OCI-LY1 (cell line): ENCODE data around the gene UBE2D3.

Experiments used
- H2AFZ ChIP-seq: fragments of 200-600 bp; sonication (generic), shearing (Covaris generic); 2 replicates; pipeline ENCODE4 v1.6.0; 2014; ENCODE audit warnings: antibody characterized with exemption, mild to moderate bottlenecking, low read length
- H3F3A ChIP-seq: fragments of 200-600 bp; sonication (generic), shearing (Covaris generic); 2 replicates; pipeline ENCODE4 v1.6.0; 2014; ENCODE audit warnings: mild to moderate bottlenecking, antibody characterized with exemption, low read length, moderate library complexity; ENCODE audit not compliant: insufficient read depth
- H3K27ac ChIP-seq: fragments of 200-600 bp; sonication (generic); 2 replicates; pipeline ENCODE4 v1.5.1; 2014; ENCODE audit warnings: low read length, mixed run types, mild to moderate bottlenecking, low read depth; ENCODE audit not compliant: poor library complexity, severe bottlenecking
- H3K27me3 ChIP-seq: fragments of 200-600 bp; sonication (generic); 2 replicates; pipeline ENCODE4 v1.6.0; 2014; ENCODE audit warnings: antibody characterized with exemption, mild to moderate bottlenecking, low read length, moderate library complexity; ENCODE audit not compliant: insufficient read depth
- H3K36me3 ChIP-seq: fragments of 200-600 bp; sonication (generic); 2 replicates; pipeline ENCODE4 v1.6.1; 2014; ENCODE audit warnings: mild to moderate bottlenecking, antibody characterized with exemption, low read length, moderate library complexity, mixed read lengths; ENCODE audit not compliant: insufficient read depth
- H3K4me1 ChIP-seq: fragments of 200-600 bp; sonication (generic); 2 replicates; pipeline ENCODE4 v1.5.1; 2014; ENCODE audit warnings: mild to moderate bottlenecking, low read length, moderate library complexity; ENCODE audit not compliant: insufficient read depth, severe bottlenecking
- H3K4me2 ChIP-seq: fragments of 200-600 bp; sonication (generic), shearing (Covaris generic); 2 replicates; pipeline ENCODE4 v1.6.1; 2014; ENCODE audit warnings: low read length
- H3K4me3 ChIP-seq: fragments of 200-600 bp; sonication (generic); 2 replicates; pipeline ENCODE4 v1.5.1; 2014; ENCODE audit warnings: low read length, low read depth, mild to moderate bottlenecking, mixed read lengths; ENCODE audit not compliant: poor library complexity, severe bottlenecking
- H3K79me2 ChIP-seq: fragments of 200-600 bp; shearing (Covaris generic); 2 replicates; pipeline ENCODE4 v1.6.1; 2016; ENCODE audit warnings: mixed run types, low read length, mixed read lengths; ENCODE audit not compliant: insufficient read depth
- H3K9ac ChIP-seq: fragments of 200-600 bp; sonication (generic), shearing (Covaris generic); 2 replicates; pipeline ENCODE4 v1.6.1; 2014; ENCODE audit warnings: mild to moderate bottlenecking, low read length, mixed read lengths
- H3K9me2 ChIP-seq: fragments of 200-600 bp; sonication (generic), shearing (Covaris generic); 2 replicates; pipeline ENCODE4 v1.6.1; 2014; ENCODE audit warnings: low read depth, mild to moderate bottlenecking, low read length, mixed read lengths
- H3K9me3 ChIP-seq: fragments of 200-600 bp; shearing (Covaris generic); 2 replicates; pipeline ENCODE4 v1.6.1; 2014; ENCODE audit warnings: low read length, mixed read lengths
- H4K20me1 ChIP-seq: fragments of 200-600 bp; sonication (generic), shearing (Covaris generic); 2 replicates; pipeline ENCODE4 v1.6.0; 2016; ENCODE audit warnings: mild to moderate bottlenecking, low read length; ENCODE audit not compliant: insufficient read depth
- EZH2 ChIP-seq: fragments of 200-600 bp; sonication (generic), shearing (Covaris generic); IDR thresholded peaks from 2 replicates; pipeline ENCODE4 v1.8.0; 2017; ENCODE audit warnings: borderline replicate concordance, mixed run types, mild to moderate bottlenecking, antibody characterized with exemption, low read length, moderate library complexity, mixed read lengths
- TF ChIP-seq, protein P1 (sequence below): fragments of 200-600 bp; sonication (generic), shearing (Covaris generic); IDR thresholded peaks from 2 replicates; pipeline ENCODE4 v1.5.1; 2017; ENCODE audit warnings: mild to moderate bottlenecking, antibody characterized with exemption, low read length, moderate library complexity, mixed read lengths

UBE2D3 gene

DNA sequence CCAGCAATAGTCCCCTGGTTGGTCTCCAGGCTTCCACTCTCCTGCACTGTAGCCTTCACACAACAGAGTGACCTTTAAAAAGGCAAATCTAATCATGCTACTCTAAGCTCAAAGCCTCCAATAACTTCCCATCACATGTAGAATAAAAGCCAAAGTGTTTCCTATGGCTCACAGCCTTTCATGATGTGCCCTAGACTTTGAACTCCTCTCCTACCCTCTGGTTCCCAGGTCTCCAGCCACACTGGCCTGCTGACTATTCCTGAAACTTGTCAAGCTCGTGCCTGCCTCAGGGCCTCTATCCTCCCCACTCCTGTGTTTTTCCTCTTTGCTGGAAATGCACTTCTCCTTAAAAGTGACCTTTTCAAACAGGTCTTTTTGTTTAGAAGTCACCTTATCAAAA is 69.7 kb downstream of the UBE2D3 start:
- Histone ChIP-seq H3F3A (no peaks in the 10 kb centered on the region), H3K4me2 (no peak overlapping the region), H4K20me1 (no peaks in the 10 kb centered on the region), H3K27me3 (no peaks in the 10 kb centered on the region), H3K4me1 (peaks cover 22% of the 10 kb centered on the region), H3K27ac (no peak overlapping the region), H3K9me3 (no peaks in the 10 kb centered on the region), H2AFZ (no peak overlapping the region), H3K9ac (no peak overlapping the region), H3K79me2 (peaks cover 55% of the 10 kb centered on the region), H3K36me3 (no peaks in the 10 kb centered on the region; the same call in 1 of the 2 replicates), H3K9me2 (no peaks in the 10 kb centered on the region), H3K4me3 (no peak overlapping the region)
- TF ChIP-seq EZH2, result no peak
- TF ChIP-seq, protein P1, sequence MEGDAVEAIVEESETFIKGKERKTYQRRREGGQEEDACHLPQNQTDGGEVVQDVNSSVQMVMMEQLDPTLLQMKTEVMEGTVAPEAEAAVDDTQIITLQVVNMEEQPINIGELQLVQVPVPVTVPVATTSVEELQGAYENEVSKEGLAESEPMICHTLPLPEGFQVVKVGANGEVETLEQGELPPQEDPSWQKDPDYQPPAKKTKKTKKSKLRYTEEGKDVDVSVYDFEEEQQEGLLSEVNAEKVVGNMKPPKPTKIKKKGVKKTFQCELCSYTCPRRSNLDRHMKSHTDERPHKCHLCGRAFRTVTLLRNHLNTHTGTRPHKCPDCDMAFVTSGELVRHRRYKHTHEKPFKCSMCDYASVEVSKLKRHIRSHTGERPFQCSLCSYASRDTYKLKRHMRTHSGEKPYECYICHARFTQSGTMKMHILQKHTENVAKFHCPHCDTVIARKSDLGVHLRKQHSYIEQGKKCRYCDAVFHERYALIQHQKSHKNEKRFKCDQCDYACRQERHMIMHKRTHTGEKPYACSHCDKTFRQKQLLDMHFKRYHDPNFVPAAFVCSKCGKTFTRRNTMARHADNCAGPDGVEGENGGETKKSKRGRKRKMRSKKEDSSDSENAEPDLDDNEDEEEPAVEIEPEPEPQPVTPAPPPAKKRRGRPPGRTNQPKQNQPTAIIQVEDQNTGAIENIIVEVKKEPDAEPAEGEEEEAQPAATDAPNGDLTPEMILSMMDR, result no peak

DNA sequence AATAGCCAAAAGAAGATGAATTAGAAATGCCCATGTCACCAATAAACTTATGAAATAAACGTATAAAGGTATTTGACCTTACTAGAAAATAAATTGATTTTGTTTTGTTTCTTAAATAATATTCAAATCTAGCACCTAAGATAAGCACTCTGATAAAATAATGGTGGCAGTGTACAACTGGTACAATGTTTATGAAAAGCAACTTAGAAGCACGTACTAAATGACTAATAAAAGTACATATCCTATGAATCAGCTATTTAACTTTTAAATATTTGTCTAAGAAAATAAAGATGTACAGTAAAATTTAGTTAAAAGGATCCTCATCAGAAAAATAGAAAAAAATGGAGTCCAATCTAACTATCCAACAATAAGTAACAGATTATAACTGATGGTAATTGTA is 73.3 kb downstream of the UBE2D3 start:
- Histone ChIP-seq H3K4me1 (peaks cover 1% of the 10 kb centered on the region), H3K4me3 (no peak overlapping the region), H3K9me2 (no peaks in the 10 kb centered on the region), H4K20me1 (no peaks in the 10 kb centered on the region), H3K79me2 (peaks cover 69% of the 10 kb centered on the region), H3K36me3 (peaks cover 22% of the 10 kb centered on the region), H3K9me3 (no peaks in the 10 kb centered on the region), H3K27me3 (no peaks in the 10 kb centered on the region), H2AFZ (no peak overlapping the region), H3K9ac (no peak overlapping the region), H3K4me2 (no peak overlapping the region), H3K27ac (no peak overlapping the region), H3F3A (no peaks in the 10 kb centered on the region; the same call in 1 of the 2 replicates)
- no peak for TF ChIP-seq EZH2
- TF ChIP-seq, protein P1, result no peak

DNA sequence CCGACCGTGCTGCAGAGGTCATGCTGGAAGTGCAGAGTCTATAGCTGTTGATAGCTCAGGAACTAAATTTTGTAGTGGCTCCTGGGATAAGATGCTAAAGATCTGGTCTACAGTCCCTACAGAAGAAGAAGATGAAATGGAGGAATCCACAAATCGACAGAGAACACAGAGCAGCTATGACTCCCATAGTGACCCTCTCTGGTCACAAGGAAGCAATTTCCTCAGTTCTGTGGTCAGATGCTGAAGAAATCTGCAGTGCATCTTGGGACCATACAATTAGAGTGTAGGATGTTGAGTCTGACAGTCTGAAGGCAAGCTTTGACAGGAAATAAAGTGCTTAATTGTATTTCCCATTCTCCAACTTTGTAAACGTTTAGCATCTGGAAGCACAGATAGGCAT is 75.4 kb downstream of the UBE2D3 start:
- H3K27ac ChIP-seq, result no peak overlapping the region
- no peaks in the 10 kb centered on the region for H3K9me3 ChIP-seq
- TF ChIP-seq, protein P1, result no peak
- TF ChIP-seq EZH2, result no peak
- peaks cover 51% of the 10 kb centered on the region for H3K79me2 ChIP-seq
- no peaks in the 10 kb centered on the region for H3K27me3 ChIP-seq
- no peaks in the 10 kb centered on the region; the same call in 1 of the 2 replicates for H3F3A ChIP-seq
- H3K9ac ChIP-seq, result no peak overlapping the region
- H3K9me2 ChIP-seq, result no peaks in the 10 kb centered on the region
- H3K36me3 ChIP-seq, result peaks cover 26% of the 10 kb centered on the region
- no peak overlapping the region for H3K4me3 ChIP-seq
- no peak overlapping the region for H3K4me2 ChIP-seq
- H3K4me1 ChIP-seq, result no peaks in the 10 kb centered on the region
- H4K20me1 ChIP-seq, result no peaks in the 10 kb centered on the region
- H2AFZ ChIP-seq, result no peak overlapping the region
